A204.1 (cell line): ENCODE results near the gene PIK3R4.

Experiments used
- FAIRE-seq: peaks from 2 replicates; lab custom pipeline; 2012; peaks lifted over from hg19 to GRCh38; lab: Jason Lieb, UNC

PIK3R4 gene

GRCh38 chr3:130741946-130742610 lies 4.6 kb downstream of the PIK3R4 start:
- FAIRE-seq: no peak

- FAIRE-seq: no peak
These were observed 6.8 kb downstream of the PIK3R4 start for GRCh38 chr3:130739848-130740247.

- no peak for FAIRE-seq
These were observed 8.4 kb downstream of the PIK3R4 start for GRCh38 chr3:130738241-130738640.

- no peak for FAIRE-seq
These were observed 9.0 kb downstream of the PIK3R4 start for GRCh38 chr3:130737622-130738021.

GRCh38 chr3:130733236-130733875 lies 13.3 kb downstream of the PIK3R4 start:
- FAIRE-seq: no peak

GRCh38 chr3:130732501-130732900 lies 14.1 kb downstream of the PIK3R4 start:
- peak; percentile 46 for FAIRE-seq

- no peak for FAIRE-seq
These were observed 14.8 kb downstream of the PIK3R4 start for GRCh38 chr3:130731817-130732216.

GRCh38 chr3:130729154-130729553 lies 17.5 kb downstream of the PIK3R4 start:
- FAIRE-seq: no peak

GRCh38 chr3:130728037-130728436 lies 18.6 kb downstream of the PIK3R4 start:
- FAIRE-seq: no peak

GRCh38 chr3:130725746-130726145 lies 20.9 kb downstream of the PIK3R4 start:
- no peak for FAIRE-seq

GRCh38 chr3:130715616-130716015 lies 31.0 kb downstream of the PIK3R4 start:
- no peak for FAIRE-seq

- no peak for FAIRE-seq
These were observed 33.8 kb downstream of the PIK3R4 start for GRCh38 chr3:130712718-130713423.

GRCh38 chr3:130711565-130712324 lies 34.9 kb downstream of the PIK3R4 start:
- no peak for FAIRE-seq

- FAIRE-seq: no peak
These were observed 37.0 kb downstream of the PIK3R4 start for GRCh38 chr3:130709671-130710070.

- FAIRE-seq: no peak
These were observed 38.6 kb downstream of the PIK3R4 start for GRCh38 chr3:130707902-130708601.

- FAIRE-seq: no peak
These were observed 41.1 kb downstream of the PIK3R4 start for GRCh38 chr3:130705501-130705900.

- no peak for FAIRE-seq
These were observed 43.6 kb downstream of the PIK3R4 start for GRCh38 chr3:130702985-130703384.

GRCh38 chr3:130700541-130700940 lies 46.1 kb downstream of the PIK3R4 start:
- no peak for FAIRE-seq

- peak; percentile 78 for FAIRE-seq
These were observed 46.9 kb downstream of the PIK3R4 start for GRCh38 chr3:130699765-130700164.

GRCh38 chr3:130693314-130693713 lies 53.3 kb downstream of the PIK3R4 start:
- no peak for FAIRE-seq

GRCh38 chr3:130692455-130692854 lies 54.2 kb downstream of the PIK3R4 start:
- no peak for FAIRE-seq
